IPS DF 19.7 (cell line): ENCODE measurements around the gene YLPM1.
"Not testable (repeated sequence)": the region's sequence is repeated elsewhere in the genome, so short reads cannot be mapped to it uniquely, and the experiment has no call there.

Experiments used
- DNase-seq: peaks from one replicate; pipeline ENCODE4 v3.0.0-alpha.2; 2013; ENCODE audit warnings: low read depth, low spot score

YLPM1 gene

GRCh38 chr14:74762917-74763802, at the start of gene YLPM1:
Gene YLPM1 (plus strand): TSS chr14:74763316. CDS start chr14:74763490, 174 bp downstream.
- peak; percentile 86 for DNase-seq

- DNase-seq, result no peak
These were observed 49.8 kb upstream of the YLPM1 start for GRCh38 chr14:74713395-74713735.

- no peak for DNase-seq
These were observed 42.6 kb upstream of the YLPM1 start for GRCh38 chr14:74720526-74720925.

- DNase-seq, result no peak
These were observed 40.0 kb upstream of the YLPM1 start for GRCh38 chr14:74723134-74723533.

DNA sequence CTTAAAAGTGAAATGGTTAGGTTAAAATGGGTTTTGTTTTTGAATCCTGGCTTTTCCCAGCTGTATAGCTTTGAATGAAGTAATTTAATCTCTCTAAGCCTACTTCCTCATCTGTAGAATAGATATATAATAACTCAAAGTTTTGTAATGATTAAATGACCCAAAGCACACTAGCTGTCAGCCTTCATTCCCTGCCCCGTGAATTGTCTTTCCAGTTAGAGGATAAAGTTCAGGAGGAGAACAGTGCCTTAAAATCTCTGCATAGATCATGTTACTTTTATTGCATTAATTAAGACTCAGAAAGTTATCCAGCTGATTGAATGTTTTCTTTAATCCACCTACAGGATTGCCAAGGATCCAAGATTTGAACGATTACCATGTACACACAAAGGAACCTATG, 30.7 kb upstream of the YLPM1 start:
- DNase-seq, result no peak

DNA sequence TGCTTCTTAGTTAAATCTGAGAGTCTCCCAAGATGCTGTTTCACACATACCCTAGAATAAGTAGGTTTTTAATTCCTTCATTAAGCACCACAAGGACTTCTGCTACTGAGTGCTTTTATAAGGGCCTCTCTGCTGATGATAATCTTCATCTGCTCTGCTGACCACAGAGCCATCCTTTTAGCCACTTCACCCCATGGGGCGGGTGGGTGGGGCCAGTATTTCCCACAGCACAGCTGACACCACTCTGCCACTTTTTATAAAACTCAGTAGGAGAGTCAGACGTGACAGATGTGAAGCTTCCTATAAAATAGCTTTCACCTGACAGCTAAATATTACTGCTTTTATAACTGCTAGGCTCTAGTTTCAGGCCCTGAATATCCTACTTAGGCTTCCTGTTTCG, 29.9 kb upstream of the YLPM1 start:
- no peak for DNase-seq

DNA sequence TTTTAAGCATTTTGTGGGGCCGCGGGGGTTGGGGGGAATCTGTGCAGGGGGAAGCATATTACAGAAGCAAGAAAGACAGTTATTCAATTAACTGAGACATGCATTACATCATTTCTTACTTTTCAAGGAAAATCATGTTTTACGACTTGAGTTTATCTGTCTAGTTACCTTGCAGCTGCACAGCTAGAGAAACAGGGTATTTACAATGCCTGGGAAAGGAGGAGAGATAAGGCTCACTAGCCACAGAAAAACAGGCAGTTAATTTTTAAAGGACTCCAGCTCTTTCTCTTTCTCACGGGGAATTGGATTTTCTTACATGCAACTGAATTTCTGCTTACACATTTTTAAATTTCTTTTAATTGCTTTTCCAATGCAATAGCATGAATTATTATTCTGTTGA, 28.0 kb upstream of the YLPM1 start:
- no peak for DNase-seq

- DNase-seq, result no peak
These were observed 25.3 kb upstream of the YLPM1 start for GRCh38 chr14:74737753-74738325.

DNA sequence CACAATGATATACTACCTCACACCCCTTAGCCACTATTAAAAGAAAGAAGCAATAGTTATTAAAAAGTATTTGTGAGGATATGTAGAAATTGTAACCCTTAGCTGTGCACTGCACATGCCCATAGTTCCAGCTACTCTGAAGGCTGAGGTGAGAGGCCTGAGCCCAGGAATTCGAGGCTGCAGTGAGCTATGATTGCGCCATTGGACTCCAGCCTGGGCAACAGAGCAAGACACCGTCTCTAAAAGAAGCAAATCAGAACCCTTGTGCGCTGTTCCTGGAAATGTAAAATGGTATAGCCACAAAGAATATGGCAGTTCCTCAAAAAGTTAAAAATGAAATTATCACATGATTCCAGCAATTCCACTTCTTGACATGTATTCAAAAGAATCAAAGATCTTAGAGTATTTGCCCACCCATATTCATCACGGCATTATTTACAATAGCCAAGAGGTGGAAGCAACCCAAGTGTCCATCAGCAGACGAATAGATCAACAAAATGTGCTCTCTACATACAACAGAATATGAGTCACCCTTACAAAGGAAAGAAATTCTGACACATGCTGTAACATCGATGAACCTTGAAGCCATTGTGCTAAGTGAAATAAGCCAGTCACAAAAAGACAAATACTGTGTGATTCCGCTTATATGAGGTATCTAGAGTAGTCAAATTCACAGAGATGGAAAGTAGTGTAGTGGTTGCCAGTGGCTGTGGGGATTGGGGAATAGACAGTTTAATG, 23.7 kb upstream of the YLPM1 start:
- no peak for DNase-seq

GRCh38 chr14:74747237-74747636, 15.9 kb upstream of the YLPM1 start:
- DNase-seq, result no peak

DNA sequence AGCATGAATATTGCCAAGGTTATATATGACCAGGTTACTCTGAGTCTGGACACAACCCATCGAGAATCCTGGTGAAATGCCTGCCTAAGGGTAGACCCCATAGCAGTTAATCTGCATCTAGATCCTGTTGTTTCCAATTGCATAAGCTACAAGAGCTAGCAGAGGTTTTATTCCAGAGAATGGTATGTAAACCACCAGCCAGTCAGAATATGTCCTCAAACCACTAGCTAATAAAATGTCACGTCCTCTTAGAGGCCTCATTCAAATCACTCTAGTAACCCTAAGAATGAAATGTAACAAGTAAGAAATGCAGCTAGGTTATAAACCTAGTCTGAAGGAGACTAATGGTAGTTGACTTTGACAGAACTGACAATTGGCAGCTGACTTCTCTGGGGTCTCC, 9.0 kb upstream of the YLPM1 start:
- DNase-seq, result no peak

DNA sequence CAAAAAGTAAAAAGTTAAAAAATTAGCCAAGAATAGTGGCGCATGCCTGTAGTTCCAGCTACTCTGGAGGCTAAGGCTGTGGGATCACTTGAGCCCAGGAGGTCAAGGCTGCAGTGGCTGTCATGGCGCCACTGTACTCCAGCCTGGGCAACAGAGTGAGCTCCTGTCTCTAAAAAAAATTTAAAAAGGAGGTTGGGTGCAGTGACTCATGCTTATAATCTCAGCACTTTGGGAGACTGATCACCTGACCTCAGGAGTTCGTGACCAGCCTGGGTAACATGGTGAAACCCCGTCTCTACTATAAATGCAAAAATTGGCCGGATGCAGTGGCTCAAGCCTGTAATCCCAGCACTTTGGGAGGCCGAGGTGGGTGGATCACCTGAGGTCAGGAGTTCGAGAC, 8.2 kb upstream of the YLPM1 start:
- no peak for DNase-seq

DNA sequence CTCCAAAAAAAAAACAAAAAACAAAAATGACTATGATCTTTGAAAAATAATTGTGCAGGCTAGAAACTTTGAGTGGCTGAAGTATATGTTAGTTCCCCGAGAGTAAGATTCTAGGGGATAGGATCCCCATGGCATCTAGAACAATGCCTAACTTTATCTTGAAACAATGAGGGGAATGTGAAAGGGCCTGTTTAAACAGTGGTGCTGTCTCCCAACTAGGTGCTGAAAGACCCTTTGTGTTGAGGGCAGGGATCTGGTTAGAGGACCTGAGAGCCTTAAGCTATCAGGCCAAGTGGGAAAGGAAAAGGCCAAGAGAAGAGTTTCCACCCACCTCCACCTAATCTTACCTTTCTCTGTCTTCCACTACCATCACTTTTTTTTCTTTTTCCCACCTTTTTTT, 6.8 kb upstream of the YLPM1 start:
- DNase-seq, result no peak

DNA sequence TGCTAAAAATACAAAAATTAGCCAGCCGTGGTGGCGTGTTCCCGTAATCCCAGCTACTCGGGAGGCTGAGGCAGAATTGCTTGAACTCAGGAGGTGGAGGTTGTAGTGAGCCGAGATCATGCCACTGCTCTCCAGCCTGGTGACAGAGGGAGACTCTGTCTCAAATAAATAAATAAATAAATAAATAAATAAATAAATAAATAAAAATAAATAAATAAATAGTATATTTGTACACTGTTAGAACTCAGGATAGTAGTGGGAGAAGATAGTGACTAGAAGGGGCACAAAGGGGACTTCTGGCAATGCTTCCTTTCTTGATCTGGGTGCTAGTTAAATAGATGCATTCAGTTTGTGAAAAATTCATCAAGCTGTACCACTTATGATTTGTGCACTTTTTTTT, 4.6 kb upstream of the YLPM1 start:
- DNase-seq, result not testable (repeated sequence)

DNA sequence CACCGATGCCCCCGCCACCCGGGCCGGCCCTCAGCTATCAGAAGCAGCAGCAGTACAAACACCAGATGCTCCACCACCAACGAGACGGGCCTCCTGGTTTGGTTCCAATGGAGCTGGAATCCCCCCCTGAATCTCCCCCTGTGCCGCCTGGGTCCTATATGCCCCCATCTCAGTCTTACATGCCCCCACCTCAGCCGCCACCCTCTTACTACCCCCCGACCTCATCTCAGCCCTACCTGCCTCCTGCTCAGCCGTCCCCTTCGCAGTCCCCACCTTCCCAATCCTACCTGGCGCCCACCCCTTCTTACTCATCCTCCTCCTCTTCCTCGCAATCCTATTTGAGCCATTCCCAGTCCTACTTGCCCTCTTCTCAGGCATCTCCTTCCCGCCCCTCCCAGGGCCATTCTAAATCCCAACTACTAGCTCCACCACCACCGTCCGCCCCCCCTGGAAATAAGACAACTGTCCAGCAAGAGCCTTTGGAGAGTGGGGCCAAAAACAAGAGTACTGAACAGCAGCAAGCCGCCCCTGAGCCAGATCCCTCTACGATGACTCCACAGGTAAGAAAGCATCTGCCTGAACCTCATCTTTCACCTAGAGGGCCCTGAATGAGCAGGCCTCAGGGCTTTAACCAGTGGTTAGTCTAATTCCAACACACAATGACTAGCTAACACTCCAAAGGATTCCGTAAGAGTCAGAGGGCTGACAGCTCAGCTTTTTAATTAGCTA, 851 bp downstream of the YLPM1 start:
- no peak for DNase-seq

GRCh38 chr14:74765721-74766120, 2.6 kb downstream of the YLPM1 start:
- no peak for DNase-seq

DNA sequence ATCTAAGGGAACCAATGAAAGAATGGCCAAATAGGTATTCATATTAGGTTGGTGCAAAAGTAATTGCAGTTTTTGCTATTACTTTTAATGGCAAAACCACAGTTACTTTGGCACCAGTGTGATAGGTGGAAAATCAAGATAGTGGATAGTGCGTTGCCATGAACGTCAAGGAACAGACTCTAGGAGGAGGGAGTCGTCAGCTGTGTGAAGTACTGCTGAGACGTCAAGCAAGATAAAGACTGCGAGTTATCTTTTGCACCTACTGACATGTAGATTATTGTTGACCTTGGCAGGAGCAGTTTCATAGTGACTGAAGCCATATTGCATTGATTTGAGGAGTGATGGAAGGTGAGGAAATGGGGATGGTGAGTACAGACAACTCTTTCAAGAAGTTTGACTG, 8.3 kb downstream of the YLPM1 start:
- DNase-seq, result no peak

- no peak for DNase-seq
These were observed 21.5 kb downstream of the YLPM1 start for GRCh38 chr14:74784634-74785033.

DNA sequence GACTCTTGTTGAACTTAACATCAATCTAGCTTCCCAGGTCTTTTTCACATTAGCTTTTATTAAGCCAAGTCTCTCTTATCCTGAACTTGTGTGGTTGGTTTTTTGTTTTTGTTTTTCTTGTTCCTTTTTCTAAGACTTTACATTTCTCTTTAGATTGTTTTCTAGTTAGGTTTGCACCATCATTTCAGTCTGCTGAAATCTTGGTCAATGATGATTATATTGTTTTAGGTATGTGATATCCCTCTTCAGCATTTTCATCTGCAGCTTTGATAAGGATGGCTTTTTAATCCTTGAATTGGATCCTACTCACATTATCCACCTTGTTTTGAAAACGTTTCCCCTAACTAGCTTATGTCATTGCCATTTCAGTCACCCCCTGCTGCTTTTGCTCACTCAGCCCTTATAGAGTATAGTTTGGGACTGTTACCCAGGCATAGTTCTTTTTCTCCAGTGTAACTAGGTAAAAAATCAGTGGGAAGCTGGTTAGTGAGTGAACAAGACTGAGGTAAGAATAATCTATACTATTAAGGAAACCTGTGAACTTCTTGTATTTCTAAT, 22.0 kb downstream of the YLPM1 start:
- DNase-seq, result no peak

- no peak for DNase-seq
These were observed 23.7 kb downstream of the YLPM1 start for GRCh38 chr14:74786796-74787315.

DNA sequence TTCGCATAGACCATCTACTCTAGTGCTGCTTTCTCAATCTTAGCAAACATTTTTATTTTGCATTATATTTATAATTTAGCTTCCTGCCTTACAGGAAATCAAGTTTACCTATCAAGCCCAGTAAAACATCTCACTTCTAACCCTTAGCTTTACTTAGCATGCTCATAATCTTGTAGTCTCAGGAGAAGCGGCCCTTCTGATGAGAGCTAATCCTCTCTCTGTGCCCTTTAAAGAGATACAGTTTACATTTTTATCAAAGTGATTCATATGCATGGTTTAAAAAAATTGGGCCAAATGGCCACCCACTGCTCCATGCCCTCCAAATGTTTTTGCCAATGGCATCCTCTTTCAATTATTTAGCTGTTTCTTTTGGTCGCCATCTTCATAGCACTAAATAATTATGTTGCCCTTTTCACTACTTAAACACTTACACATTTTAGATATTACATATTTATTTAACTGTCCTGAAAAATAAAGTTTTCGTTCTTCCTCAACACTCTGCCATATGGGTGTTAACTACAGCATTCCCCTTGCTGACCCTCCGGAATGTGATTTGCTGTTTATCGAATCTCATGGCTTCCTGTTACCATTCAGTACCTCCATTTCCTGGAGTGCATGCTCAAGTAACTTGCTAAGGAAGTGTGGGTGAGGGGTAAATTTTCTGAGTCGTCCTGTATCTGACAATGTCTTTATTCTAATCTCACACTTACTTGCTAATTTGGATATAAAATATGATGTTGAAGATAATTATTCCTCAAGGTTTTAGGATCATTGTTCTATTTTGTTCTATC, 29.3 kb downstream of the YLPM1 start:
- peak; percentile 28 for DNase-seq
